GM10266 (cell line): ENCODE results near the gene ZFYVE19.
A peak's percentile ranks its signal among the peaks of the same experiment; 100 is the strongest.

Source experiments
- DNase-seq: peaks from one replicate; pipeline ENCODE4 v3.0.0; 2012; ENCODE audit errors: extremely low spot score
- TF ChIP-seq, protein P1 (sequence below): IDR thresholded peaks from 2 replicates; pipeline ENCODE4 v1.5.1; 2012; ENCODE audit warnings: mild to moderate bottlenecking, low read depth; ENCODE audit not compliant: control insufficient read depth, insufficient read depth; ENCODE audit errors: missing control alignments

The ZFYVE19 gene

DNA sequence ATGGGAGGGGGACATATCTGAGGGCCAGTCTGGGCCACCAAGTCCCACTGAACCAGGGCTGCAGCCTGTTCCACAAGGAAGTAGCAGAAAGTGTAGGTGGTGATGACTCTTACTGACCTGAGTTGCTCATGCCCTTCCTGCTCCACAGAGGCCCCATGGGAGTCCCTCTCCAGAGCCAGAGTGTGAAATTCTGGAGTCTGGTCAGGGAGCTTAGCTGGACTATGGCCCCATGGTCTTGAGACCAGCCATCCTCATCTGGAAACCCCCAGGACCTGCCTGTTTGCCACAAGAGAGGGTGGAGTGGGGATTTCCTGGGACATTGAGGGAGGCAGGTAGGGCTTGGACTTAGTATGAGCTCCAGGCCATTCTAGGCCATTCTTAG, 39.9 kb downstream of the ZFYVE19 start:
- DNase-seq = no peak
- TF ChIP-seq, protein P1, sequence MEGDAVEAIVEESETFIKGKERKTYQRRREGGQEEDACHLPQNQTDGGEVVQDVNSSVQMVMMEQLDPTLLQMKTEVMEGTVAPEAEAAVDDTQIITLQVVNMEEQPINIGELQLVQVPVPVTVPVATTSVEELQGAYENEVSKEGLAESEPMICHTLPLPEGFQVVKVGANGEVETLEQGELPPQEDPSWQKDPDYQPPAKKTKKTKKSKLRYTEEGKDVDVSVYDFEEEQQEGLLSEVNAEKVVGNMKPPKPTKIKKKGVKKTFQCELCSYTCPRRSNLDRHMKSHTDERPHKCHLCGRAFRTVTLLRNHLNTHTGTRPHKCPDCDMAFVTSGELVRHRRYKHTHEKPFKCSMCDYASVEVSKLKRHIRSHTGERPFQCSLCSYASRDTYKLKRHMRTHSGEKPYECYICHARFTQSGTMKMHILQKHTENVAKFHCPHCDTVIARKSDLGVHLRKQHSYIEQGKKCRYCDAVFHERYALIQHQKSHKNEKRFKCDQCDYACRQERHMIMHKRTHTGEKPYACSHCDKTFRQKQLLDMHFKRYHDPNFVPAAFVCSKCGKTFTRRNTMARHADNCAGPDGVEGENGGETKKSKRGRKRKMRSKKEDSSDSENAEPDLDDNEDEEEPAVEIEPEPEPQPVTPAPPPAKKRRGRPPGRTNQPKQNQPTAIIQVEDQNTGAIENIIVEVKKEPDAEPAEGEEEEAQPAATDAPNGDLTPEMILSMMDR = no peak

DNA sequence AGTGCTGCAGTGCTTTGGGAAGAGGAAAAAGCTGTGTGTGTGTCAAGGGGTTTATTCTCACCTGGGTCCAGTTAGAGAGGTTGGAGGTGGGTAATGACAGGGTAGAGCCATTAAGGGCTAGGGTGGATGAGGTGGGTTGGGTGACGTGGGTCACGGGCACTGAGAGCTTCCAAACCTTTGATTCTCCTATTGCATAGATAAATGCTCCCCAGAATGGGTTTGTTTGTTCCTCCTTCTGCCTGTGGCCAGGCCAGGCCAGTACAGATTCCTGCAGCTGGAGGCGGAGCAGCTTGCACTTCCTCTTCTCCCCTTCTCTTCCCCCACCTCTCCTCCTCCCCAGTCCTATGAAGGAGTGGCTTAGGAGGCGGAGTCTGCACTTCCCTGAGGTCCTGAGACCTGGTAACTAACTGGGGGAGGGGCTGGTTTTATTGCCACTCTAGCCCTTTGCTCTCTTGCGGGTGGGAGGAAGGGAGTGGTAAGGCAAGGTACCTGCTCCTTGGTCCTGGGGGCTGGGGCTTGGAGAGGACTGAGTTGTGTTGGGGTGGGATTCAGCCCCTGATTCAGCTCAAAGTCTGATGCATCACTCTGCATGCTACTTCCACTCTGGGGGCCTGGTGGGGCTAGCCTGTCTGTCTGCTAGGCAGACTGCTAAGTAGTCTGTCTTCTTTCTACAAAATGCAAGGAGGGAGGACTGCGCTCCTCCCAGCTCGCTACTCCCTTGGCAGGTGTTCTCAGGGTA, 40.5 kb downstream of the ZFYVE19 start:
- TF ChIP-seq, protein P1 = no peak
- DNase-seq = peak; percentile 78

DNA sequence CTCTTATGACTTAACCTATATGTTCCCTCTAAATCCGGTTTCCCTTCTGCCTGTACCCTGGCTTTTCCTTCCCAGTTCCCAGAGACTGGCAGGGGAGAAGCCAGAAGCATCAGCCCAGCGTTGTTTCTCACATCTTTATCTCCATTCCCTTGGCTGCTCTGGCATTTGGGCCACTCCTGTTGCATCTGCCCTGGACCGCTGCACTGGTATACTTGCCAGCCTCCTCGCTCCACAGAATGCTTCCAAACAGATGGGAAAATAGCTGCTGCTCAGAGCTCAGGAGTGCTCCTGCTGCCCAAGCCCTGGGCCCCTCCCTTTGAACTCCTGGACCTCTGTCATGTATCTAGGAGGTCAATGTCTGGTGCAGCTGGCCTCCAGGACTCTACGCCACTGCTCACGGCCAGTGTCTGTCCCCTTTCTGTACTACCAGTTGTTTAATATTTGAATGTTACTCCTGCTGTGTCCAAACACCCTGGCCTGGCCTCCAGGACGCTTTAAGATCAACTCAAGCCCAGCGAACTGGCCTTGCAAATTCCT, 43.8 kb downstream of the ZFYVE19 start:
- TF ChIP-seq, protein P1 = no peak
- DNase-seq = no peak

- DNase-seq = no peak
- TF ChIP-seq, protein P1 = no peak
Measured at GRCh38 chr15:40852529-40852928, 45.6 kb downstream of the ZFYVE19 start.

- TF ChIP-seq, protein P1 = no peak
- no peak for DNase-seq
Measured at GRCh38 chr15:40853241-40853890, 46.5 kb downstream of the ZFYVE19 start.

GRCh38 chr15:40854161-40854560, 47.3 kb downstream of the ZFYVE19 start:
- no peak for DNase-seq
- TF ChIP-seq, protein P1 = no peak

DNA sequence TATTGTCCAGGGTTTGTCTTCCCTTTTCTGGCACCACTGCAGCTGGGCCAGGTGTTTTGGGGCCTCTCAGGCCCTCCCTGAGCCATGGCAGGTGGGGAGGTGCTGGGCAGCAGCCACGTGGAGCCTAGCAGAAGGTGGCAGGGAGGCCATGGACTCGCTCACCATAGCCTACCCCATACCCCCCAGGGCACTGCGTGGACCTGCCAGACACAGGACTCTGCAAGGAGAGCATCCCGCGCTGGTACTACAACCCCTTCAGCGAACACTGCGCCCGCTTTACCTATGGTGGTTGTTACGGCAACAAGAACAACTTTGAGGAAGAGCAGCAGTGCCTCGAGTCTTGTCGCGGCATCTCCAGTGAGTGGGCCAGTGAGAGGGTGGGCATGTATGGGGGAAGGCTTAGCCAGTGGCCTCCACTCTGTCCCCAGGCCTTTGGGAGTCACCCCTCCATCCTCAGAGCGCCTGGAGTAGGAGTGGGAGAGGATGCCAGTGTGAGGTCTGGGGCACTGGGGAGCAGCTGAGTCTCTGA, 48.9 kb downstream of the ZFYVE19 start:
- TF ChIP-seq, protein P1 = no peak
- no peak for DNase-seq
